Adipocyte (in vitro differentiated cells): ENCODE results near the gene TMEM60.

Source experiments
- DNase-seq: peaks from one replicate; pipeline ENCODE4 v3.0.0-alpha.2; 2015; ENCODE audit warnings: low read depth
- H3K27me3 ChIP-seq: replicated peaks from 2 replicates; pipeline ENCODE4 v1.7.0; 2013; ENCODE audit warnings: mild to moderate bottlenecking, low read length, moderate library complexity; ENCODE audit not compliant: control insufficient read depth, insufficient read depth
- H3K36me3 ChIP-seq: 2 replicates; pipeline ENCODE4 v1.7.0; 2013; ENCODE audit warnings: low read length, mild to moderate bottlenecking, moderate library complexity; ENCODE audit not compliant: control insufficient read depth, insufficient read depth, severe bottlenecking
- H3K4me1 ChIP-seq: 2 replicates; pipeline ENCODE4 v1.7.0; 2013; ENCODE audit warnings: mild to moderate bottlenecking, low read length, moderate library complexity; ENCODE audit not compliant: control insufficient read depth, insufficient read depth
- H3K4me3 ChIP-seq: 2 replicates; pipeline ENCODE4 v1.7.0; 2013; ENCODE audit warnings: mild to moderate bottlenecking, low read length, moderate library complexity
- H3K9ac ChIP-seq: 2 replicates; pipeline ENCODE4 v1.7.0; 2013; ENCODE audit warnings: mild to moderate bottlenecking, low read length, moderate library complexity
- H3K9me3 ChIP-seq: 2 replicates; pipeline ENCODE4 v1.7.0; 2013; ENCODE audit warnings: mild to moderate bottlenecking, low read length, moderate library complexity; ENCODE audit not compliant: control insufficient read depth

Gene TMEM60

DNA sequence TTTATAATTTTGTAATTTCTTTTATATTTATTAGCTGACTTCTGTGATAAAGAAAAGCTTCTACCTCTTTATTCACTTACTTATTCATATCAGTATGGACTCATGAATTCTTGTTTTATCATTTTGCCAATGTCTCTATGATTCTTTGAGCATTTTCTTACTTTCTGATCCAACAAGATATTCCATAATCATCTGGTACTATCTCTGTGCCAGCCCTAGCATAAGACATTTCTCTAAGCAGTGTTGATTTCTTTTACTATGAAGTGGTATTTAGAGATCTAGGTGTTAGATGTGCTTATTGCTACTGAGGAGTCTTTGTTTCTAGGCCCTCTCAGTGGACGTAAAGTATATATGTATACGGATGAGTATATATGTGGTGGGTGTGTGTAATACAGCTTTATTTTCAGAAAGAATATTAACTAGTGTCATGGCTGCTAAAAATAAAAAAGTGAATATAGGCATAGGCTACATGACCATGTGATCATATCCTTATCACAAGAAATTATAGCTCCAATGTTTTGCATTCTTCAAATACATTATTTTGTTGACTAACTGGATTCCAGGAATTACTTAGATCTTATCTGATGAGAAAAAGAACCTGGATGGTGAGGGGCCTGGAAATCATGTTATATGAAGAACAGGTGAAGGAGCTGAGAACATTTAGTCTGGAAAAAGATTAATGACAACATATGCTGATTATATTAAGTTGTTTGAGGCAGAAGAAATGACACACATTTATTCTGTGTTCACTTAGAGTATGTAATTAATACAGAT, 13.5 kb upstream of the TMEM60 start:
- no peak overlapping the region for H3K9ac ChIP-seq
- H3K9me3 ChIP-seq, result peaks cover 19% of the 10 kb centered on the region
- peak; percentile 27 for DNase-seq
- no peak overlapping the region for H3K4me3 ChIP-seq
- H3K4me1 ChIP-seq, result peaks cover 9% of the 10 kb centered on the region
- no peaks in the 10 kb centered on the region for H3K27me3 ChIP-seq
- H3K36me3 ChIP-seq, result no peaks in the 10 kb centered on the region

DNA sequence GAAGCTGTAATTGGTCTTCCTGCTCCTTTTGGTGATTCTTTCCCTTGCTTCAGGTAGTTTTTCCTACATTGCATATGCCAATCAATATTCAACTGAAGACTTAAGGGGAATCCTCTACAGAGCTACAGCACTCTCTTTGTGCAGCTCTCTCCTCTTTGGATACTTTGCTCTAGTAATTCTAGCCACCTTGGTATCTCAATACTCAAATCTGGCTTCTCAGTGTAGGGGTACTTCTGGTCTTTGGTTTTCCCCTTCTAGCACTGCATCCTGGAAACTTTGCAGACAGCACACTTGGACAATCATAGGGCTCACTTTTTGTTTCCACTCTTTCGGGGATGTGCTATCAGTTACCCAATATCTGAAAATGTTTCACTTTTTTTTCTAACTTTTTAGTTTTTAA, 10.3 kb upstream of the TMEM60 start:
- Histone ChIP-seq H3K27me3 (no peaks in the 10 kb centered on the region), H3K36me3 (no peaks in the 10 kb centered on the region), H3K9me3 (peaks cover 29% of the 10 kb centered on the region), H3K9ac (no peak overlapping the region), H3K4me3 (no peak overlapping the region), H3K4me1 (peaks cover 9% of the 10 kb centered on the region)
- no peak for DNase-seq

DNA sequence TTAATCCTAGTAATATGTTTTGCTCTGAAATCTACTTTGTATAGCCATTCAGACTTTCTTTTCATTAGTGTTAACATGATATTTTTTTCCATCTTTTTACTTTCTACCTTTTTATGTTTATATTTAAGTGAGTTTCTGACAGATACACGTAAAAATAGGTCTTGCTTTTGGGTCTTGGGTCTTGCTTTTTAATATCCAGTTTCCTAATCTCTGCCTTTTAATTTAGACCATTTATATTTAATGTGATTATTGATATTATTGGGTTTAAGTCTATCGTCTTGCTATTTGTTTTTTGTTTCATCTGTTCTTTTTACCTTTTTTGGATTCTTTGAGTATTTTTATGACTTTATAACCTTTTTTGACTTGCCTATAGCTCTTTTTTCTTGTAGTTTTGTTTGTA, 8.2 kb upstream of the TMEM60 start:
- Histone ChIP-seq H3K36me3 (no peaks in the 10 kb centered on the region), H3K4me3 (peak overlapping the region; percentile 24), H3K9me3 (peaks cover 29% of the 10 kb centered on the region), H3K4me1 (no peaks in the 10 kb centered on the region), H3K27me3 (no peaks in the 10 kb centered on the region), H3K9ac (no peak overlapping the region)
- no peak for DNase-seq

DNA sequence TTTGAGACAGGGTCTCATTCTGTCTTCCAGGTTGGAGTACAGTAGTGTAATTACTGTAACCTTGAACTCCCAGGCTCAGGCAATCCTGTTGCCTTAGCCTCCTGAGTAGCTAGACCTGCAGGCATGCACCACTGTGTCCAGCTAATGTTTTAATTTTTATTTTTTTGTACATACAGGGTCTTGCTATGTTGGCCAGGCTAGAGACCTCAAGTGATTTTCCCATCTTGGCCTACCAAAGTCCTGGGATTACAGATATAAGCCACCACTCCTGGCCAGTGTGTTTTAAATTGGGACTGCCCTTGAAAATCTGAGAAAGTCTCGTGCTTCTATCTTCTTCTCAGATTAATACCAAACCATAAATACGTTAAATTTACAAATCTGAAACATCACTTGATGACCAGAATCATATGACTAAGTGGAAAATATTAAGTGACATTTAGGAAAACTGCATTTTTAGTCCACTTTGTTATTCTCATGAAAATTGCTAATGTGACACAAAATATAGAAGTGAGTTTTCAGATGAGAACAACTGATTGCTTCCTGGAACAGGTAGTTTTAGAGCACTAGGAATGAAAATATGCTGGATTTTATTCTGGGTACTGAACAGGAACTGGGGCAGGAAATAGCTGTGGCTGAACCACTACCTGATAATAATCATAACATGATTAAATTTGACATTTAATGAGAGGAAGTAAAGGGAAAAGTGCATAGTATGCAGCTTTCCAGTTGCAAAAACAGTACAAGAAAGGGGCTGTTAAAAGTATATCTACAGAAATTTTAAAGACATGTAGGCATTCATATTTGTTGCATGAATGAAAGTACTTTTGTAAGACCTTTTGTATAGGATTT, 4.5 kb upstream of the TMEM60 start:
- Histone ChIP-seq H3K4me3 (no peak overlapping the region), H3K4me1 (peaks cover 7% of the 10 kb centered on the region), H3K9ac (no peak overlapping the region), H3K27me3 (no peaks in the 10 kb centered on the region), H3K36me3 (no peaks in the 10 kb centered on the region), H3K9me3 (peaks cover 20% of the 10 kb centered on the region)
- no peak for DNase-seq

DNA sequence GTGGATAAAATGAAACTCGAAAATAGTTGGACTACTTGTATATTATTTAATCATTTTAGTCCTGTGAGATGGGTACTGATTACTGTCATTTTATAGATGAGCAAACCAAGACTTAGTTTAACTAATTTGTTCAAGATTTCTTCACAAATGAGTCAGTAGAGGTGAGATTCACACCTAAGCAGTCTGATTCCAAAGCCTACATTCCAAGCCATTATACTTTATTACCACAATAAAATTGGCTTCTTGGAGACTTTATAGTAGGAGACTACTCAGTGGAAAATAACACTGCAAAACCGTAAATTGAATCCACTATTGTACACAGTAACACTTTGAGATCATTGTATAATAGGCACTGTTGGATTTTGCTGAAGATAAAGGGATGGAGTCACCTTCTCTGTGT, 2.5 kb upstream of the TMEM60 start:
- no peak for DNase-seq
- H3K4me1 ChIP-seq, result peaks cover 17% of the 10 kb centered on the region
- H3K9ac ChIP-seq, result no peak overlapping the region
- peaks cover under 1% of the 10 kb centered on the region for H3K9me3 ChIP-seq
- H3K36me3 ChIP-seq, result no peaks in the 10 kb centered on the region
- no peak overlapping the region for H3K4me3 ChIP-seq
- H3K27me3 ChIP-seq, result no peaks in the 10 kb centered on the region

DNA sequence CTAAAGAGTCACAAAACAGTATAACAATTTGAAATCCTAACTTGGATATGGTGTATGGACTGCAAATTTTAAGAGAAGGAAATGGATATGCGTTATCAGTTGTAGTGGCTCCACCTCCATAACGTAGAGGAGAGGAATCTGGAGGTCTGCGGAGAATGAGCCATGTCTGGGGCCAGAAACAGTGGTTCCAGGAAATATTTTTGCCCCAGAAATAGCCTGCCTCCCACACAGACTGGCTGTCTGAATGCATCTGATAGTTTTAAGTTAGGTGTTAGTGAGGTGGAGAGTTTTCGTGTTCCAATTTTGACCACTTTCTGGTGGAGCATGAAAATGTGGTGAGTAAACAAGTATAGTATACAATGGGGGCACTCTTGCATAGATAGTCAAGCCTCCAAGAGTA, 1.9 kb upstream of the TMEM60 start:
- Histone ChIP-seq H3K27me3 (no peaks in the 10 kb centered on the region), H3K4me1 (peaks cover 17% of the 10 kb centered on the region), H3K36me3 (no peaks in the 10 kb centered on the region), H3K9ac (peak overlapping the region; percentile 87), H3K9me3 (no peaks in the 10 kb centered on the region), H3K4me3 (peak overlapping the region; percentile 97)
- DNase-seq, result peak; percentile 37

DNA sequence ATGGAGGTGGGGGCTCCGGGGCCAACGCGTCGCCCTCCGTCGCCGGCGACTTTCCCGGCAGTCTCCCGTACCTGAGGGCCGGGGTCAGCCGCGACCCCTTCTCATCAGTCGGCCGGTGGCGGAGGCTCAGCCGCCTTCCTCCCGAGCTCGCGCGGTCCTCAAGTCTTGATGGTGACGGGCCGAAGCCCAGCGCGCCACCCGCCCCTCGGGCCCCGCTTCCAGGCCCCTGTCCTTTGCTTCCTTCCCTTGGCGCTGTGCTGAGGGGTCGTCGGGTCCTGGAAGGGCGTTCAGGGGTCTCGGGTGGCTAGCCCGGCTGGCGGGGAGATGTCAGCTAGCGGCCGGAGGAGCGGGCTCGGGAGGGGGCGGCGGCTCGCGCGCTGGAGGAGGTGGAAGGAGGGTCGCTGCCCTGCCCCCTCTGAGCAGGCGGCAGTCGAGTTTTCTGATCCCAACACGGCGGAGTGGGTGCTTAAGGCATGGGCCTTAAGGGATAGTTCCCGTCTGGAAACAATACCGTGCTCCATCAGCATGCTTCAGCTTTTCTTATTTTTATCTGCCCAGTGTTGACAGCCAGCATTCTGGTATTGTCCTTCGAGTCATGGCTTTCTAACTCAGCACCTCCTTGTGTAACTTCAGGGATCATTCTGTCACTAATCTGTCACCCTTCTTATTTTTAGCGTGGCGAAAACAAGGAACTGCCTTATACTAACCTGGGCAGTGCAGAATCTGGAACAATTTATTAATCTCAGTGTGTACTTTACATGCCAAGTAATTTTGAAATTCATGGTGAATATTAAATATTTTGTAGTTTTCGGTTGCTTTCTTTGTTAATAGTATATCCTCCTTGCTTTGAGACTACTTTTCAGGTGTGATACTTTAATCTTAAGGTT, 1.1 kb upstream of the TMEM60 start:
- no peaks in the 10 kb centered on the region for H3K27me3 ChIP-seq
- peak overlapping the region; percentile 97 for H3K4me3 ChIP-seq
- peaks cover 22% of the 10 kb centered on the region for H3K4me1 ChIP-seq
- DNase-seq, result peak; percentile 63
- H3K9me3 ChIP-seq, result no peaks in the 10 kb centered on the region
- no peaks in the 10 kb centered on the region for H3K36me3 ChIP-seq
- peak overlapping the region; percentile 87 for H3K9ac ChIP-seq

DNA sequence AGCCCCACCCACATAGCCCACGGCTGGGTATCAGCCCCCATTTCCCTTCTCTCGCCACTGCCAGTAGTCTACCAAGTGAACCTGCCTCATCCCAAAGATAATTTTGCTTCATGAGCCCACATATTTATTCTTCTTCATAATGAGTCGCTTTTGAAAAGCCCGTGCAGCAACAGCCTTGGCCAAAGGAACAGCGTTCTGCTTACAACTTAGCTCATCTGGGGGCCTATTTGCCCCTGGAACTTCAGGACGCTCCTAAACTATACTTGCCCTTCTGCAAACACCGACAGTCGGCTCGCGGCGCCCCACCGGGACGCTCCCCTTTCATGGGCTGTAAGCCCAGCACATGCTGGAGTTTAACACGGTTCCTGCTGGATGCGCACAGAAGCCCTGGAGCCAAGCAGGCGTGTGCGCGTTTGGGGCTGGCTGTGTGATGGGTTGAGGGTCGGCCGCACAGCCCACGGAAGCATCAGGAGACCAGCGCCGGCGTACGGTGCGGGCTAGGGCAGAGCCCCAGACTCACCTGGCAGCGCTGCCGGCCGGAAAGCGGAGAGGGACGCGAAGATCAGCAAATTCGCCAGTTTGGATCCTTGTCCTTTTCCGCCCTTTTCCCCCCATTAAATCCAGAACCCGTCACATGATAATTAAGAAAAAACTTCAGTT, 370 bp downstream of the TMEM60 start:
- no peak for DNase-seq
- H3K27me3 ChIP-seq, result no peaks in the 10 kb centered on the region
- peak overlapping the region; percentile 97 for H3K4me3 ChIP-seq

DNA sequence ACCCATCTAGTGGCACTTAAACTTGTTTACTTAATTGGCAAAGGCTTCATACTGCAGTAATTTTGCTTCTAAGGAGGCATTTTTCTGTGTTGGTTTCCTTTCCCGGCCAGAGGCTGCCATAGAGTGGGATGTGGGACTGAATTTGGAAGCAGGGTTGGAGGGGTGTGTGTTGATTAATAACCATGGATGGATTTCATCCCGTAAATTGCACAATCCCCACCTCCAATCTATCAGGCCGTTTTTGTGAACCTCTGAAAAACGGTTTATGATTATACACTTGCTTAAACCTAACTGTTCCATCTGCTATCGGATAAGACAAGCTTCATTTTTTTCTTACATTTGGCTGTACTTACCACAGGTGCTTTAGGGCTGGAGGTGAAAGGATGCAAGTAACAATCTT, 1.3 kb downstream of the TMEM60 start:
- DNase-seq, result no peak
- Histone ChIP-seq H3K9me3 (no peaks in the 10 kb centered on the region), H3K4me3 (peak overlapping the region; percentile 97), H3K27me3 (no peaks in the 10 kb centered on the region), H3K4me1 (peaks cover 37% of the 10 kb centered on the region), H3K9ac (peak overlapping the region; percentile 96), H3K36me3 (no peaks in the 10 kb centered on the region)

More for the DNA sequence above, 370 bp downstream of the TMEM60 start:
- H3K36me3 ChIP-seq, result no peaks in the 10 kb centered on the region
- H3K9me3 ChIP-seq, result no peaks in the 10 kb centered on the region
- H3K9ac ChIP-seq, result peak overlapping the region; percentile 96
- H3K4me1 ChIP-seq, result peaks cover 31% of the 10 kb centered on the region

DNA sequence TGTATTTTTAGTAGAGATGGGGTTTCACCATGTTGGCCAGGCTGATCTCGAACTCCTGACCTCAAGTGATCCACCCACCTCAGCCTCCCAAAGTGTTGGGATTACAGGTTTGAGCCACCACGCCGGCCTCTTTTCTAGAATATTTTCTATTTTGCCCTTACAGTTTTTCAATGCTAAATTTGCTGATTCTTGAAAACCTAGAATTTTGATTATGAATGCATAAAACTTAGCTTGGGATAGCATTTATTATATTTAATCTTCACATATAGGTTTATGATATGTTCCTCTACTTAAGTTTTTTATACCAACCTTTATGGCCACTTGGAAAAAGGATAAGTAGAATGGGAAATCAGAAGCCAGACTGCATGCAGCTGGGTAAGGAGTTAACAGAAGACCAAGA, 2.1 kb downstream of the TMEM60 start:
- H3K27me3 ChIP-seq, result no peaks in the 10 kb centered on the region
- no peak overlapping the region for H3K9ac ChIP-seq
- peaks cover 44% of the 10 kb centered on the region for H3K4me1 ChIP-seq
- no peaks in the 10 kb centered on the region for H3K36me3 ChIP-seq
- no peak for DNase-seq
- H3K4me3 ChIP-seq, result no peak overlapping the region
- H3K9me3 ChIP-seq, result no peaks in the 10 kb centered on the region
